K562 (cell line): ENCODE results near the gene RNF43. TPM values are rescaled to one million over a fixed set of nuclear protein-coding genes. Genes with fewer than 3 reads are reported as not detected.

Source experiments
- ATF1 ChIP-seq, 2 experiments: fragments of 450-650 bp in 1 of 2; IDR thresholded peaks; 2 replicates each; pipeline ENCODE4 v1.6.1; 2016; ENCODE audit warnings: missing compliant biosample characterization in 1 of 2, missing genetic modification characterization in 1 of 2
- C11orf30 ChIP-seq: fragments of 450-650 bp; IDR thresholded peaks from 2 replicates; pipeline ENCODE4 v1.6.1; 2016; ENCODE audit warnings: low read depth, mild to moderate bottlenecking
- CBX3 ChIP-seq, 2 experiments: IDR thresholded peaks; 1 replicate in 1 of 2; 2 replicates in 1 of 2; pipeline ENCODE4 v1.6.1; 2012; ENCODE audit warnings: inconsistent platforms in 2 of 2, low read length in 2 of 2, borderline replicate concordance in 1 of 2, control low read depth in 1 of 2
- CHD4 ChIP-seq: fragments of 200-600 bp; sonication (generic); IDR thresholded peaks from 3 replicates; pipeline ENCODE4 v1.6.1; 2012; ENCODE audit warnings: low read depth, mild to moderate bottlenecking, mixed read lengths, low read length, inconsistent platforms; ENCODE audit not compliant: insufficient read depth, insufficient replicate concordance, poor library complexity, severe bottlenecking
- DIDO1 ChIP-seq: fragments of 450-650 bp; IDR thresholded peaks from 2 replicates; pipeline ENCODE4 v1.6.1; 2016; ENCODE audit warnings: low read depth, missing biosample characterization, missing genetic modification characterization
- FOXK2 ChIP-seq, 2 experiments: fragments of 450-650 bp; IDR thresholded peaks in 1 of 2; conservative IDR thresholded peaks in 1 of 2; 2 replicates each; pipeline ENCODE4 v1.6.1; 2016; ENCODE audit warnings: low read depth in 2 of 2, mild to moderate bottlenecking in 1 of 2
- JUNB ChIP-seq: fragments of 450-650 bp; formaldehyde crosslinking; conservative IDR thresholded peaks from 2 replicates; pipeline ENCODE4 v1.4.0; 2020; ENCODE audit warnings: mild to moderate bottlenecking
- MCM5 ChIP-seq: fragments of 450-650 bp; IDR thresholded peaks from 2 replicates; pipeline ENCODE4 v1.6.1; 2016; ENCODE audit warnings: low read depth
- NCOA6 ChIP-seq: fragments of 450-650 bp; IDR thresholded peaks from 2 replicates; pipeline ENCODE4 v1.6.1; 2017; ENCODE audit warnings: mild to moderate bottlenecking
- POLR2G ChIP-seq: fragments of 200-400 bp; formaldehyde crosslinking; IDR thresholded peaks from 2 replicates; pipeline ENCODE4 v1.6.1; 2017; ENCODE audit warnings: low read depth, mild to moderate bottlenecking, antibody characterized with exemption, low read length, moderate library complexity
- RAD51 ChIP-seq: fragments of 450-650 bp; IDR thresholded peaks from 2 replicates; pipeline ENCODE4 v1.7.1; 2016; ENCODE audit warnings: low read depth, mild to moderate bottlenecking, borderline replicate concordance
- RBM22 ChIP-seq: fragments of 200-400 bp; formaldehyde crosslinking; IDR thresholded peaks from 2 replicates; pipeline ENCODE4 v1.6.1; 2018; ENCODE audit warnings: low read length, low read depth; ENCODE audit not compliant: poor library complexity, severe bottlenecking
- SLC30A9 ChIP-seq: fragments of 250-450 bp; sonication (Bioruptor Pico); IDR thresholded peaks from 2 replicates; pipeline ENCODE4 v1.8.0; 2022; ENCODE audit warnings: mild to moderate bottlenecking, moderate library complexity
- SMARCC2 ChIP-seq: fragments of 450-650 bp; IDR thresholded peaks from 2 replicates; pipeline ENCODE4 v1.6.1; 2017; ENCODE audit warnings: antibody characterized with exemption, moderate library complexity, mild to moderate bottlenecking, low read depth
- SRSF7 ChIP-seq: fragments of 200-400 bp; formaldehyde crosslinking; optimal IDR thresholded peaks from 2 replicates; pipeline ENCODE3; 2017; ENCODE audit warnings: mild to moderate bottlenecking, low read depth, low read length
- STAG1 ChIP-seq: sonication (generic); formaldehyde crosslinking; IDR thresholded peaks from 2 replicates; pipeline ENCODE4 v1.5.0; 2020; ENCODE audit warnings: missing genetic modification reagents, borderline replicate concordance
- THRAP3 ChIP-seq: fragments of 450-650 bp; IDR thresholded peaks from 2 replicates; pipeline ENCODE4 v1.6.1; 2016; ENCODE audit warnings: mild to moderate bottlenecking, inconsistent platforms, borderline replicate concordance
- ZBTB5 ChIP-seq: fragments of 450-650 bp; IDR thresholded peaks from 2 replicates; pipeline ENCODE4 v1.6.1; 2017; ENCODE audit warnings: antibody characterized with exemption
- ZBTB8A ChIP-seq: fragments of 450-650 bp; IDR thresholded peaks from 2 replicates; pipeline ENCODE4 v1.6.1; 2018; ENCODE audit warnings: mild to moderate bottlenecking, moderate library complexity; ENCODE audit not compliant: partially characterized antibody
- ZNF347 ChIP-seq: fragments of 450-650 bp; formaldehyde crosslinking; IDR thresholded peaks from 2 replicates; pipeline ENCODE4 v1.4.0; 2020; ENCODE audit warnings: low read depth, mild to moderate bottlenecking, moderate library complexity
- polyA plus RNA-seq, 8 experiments: library from polyadenylated mRNA; depleted of rRNA in 4 of 8; stranded (reverse) in 5 of 8; unstranded in 3 of 8; fragments of >200 nt; fragmentation: Nextera tagmentation in 2 of 8; fragmentation: Illumina TruSeq in 1 of 8; extraction: Ambion mirVana in 2 of 8; extraction: Trizol in 1 of 8; gene quantifications; 2 replicates each; pipeline versions ENCODE4 v1.2.1 to v1.2.3, GENCODE V29; 2011 to 2014; ENCODE audit warnings: inconsistent platforms in 1 of 8, missing spikeins in 1 of 8
- total RNA-seq, 7 experiments: library from RNA; depleted of rRNA in 6 of 7; stranded (reverse); fragments of >200 nt in 6 of 7; fragmentation: Illumina TruSeq in 2 of 7; extraction: Trizol in 2 of 7; gene quantifications; 2 replicates each; pipeline versions ENCODE4 v1.2.1 to v1.2.3, GENCODE V29; 2011 to 2021; ENCODE audit warnings: low replicate concordance in 1 of 7
- TF ChIP-seq, protein P1 (sequence below): IDR thresholded peaks from 2 replicates; pipeline ENCODE4 v1.6.1; 2011; ENCODE audit warnings: borderline replicate concordance, low read depth, mild to moderate bottlenecking, moderate library complexity, low read length; ENCODE audit not compliant: insufficient read depth, poor library complexity, severe bottlenecking
- TF ChIP-seq, protein P2 (sequence below), 2 experiments: IDR thresholded peaks; 2 replicates each; pipeline ENCODE4 v1.6.1; 2011; ENCODE audit warnings: borderline replicate concordance in 1 of 2, control low read depth in 1 of 2, low read depth in 1 of 2, low read length in 1 of 2, mild to moderate bottlenecking in 1 of 2, mixed read lengths in 1 of 2, moderate library complexity in 1 of 2; ENCODE audit not compliant: insufficient read depth in 1 of 2, insufficient read length in 1 of 2, poor library complexity in 1 of 2, severe bottlenecking in 1 of 2; ENCODE audit errors: extremely low read depth in 1 of 2
- TF ChIP-seq, protein P3 (sequence below): fragments of 450-650 bp; IDR thresholded peaks from 2 replicates; pipeline ENCODE4 v1.6.1; 2016

RNF43 gene
- total and polyA plus RNA-seq, 9 of the 15 experiments (the other 6 are each of a cell fraction or from before 2014, with no cell fraction given) = 0.29 to 2.7 (median 1.4) TPM

- TF ChIP-seq, protein P1, sequence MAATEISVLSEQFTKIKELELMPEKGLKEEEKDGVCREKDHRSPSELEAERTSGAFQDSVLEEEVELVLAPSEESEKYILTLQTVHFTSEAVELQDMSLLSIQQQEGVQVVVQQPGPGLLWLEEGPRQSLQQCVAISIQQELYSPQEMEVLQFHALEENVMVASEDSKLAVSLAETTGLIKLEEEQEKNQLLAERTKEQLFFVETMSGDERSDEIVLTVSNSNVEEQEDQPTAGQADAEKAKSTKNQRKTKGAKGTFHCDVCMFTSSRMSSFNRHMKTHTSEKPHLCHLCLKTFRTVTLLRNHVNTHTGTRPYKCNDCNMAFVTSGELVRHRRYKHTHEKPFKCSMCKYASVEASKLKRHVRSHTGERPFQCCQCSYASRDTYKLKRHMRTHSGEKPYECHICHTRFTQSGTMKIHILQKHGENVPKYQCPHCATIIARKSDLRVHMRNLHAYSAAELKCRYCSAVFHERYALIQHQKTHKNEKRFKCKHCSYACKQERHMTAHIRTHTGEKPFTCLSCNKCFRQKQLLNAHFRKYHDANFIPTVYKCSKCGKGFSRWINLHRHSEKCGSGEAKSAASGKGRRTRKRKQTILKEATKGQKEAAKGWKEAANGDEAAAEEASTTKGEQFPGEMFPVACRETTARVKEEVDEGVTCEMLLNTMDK = no peak
- TF ChIP-seq JUNB (CRISPR knock-in tag) = no peak
- TF ChIP-seq CBX3 (IDR thresholded peaks at IDR 0.05; ENCODE audit: borderline replicate concordance in 1 of 2, low read length in 2 of 2) = no peak
- TF ChIP-seq MCM5 = no peak
- no peak for TF ChIP-seq THRAP3
- TF ChIP-seq CHD4 = no peak
- no peak for TF ChIP-seq DIDO1
- TF ChIP-seq NCOA6 = no peak
- no peak for TF ChIP-seq SLC30A9 (CRISPR knock-in tag)
- TF ChIP-seq C11orf30 = no peak
- no peak for TF ChIP-seq ZBTB8A
- TF ChIP-seq RBM22 = no peak
- no peak for TF ChIP-seq ZNF347 (CRISPR knock-in tag)
- TF ChIP-seq ZBTB5 = no peak
- TF ChIP-seq RAD51 = peak; percentile 29; the same call in 1 of the 2 replicates
- TF ChIP-seq, protein P2, sequence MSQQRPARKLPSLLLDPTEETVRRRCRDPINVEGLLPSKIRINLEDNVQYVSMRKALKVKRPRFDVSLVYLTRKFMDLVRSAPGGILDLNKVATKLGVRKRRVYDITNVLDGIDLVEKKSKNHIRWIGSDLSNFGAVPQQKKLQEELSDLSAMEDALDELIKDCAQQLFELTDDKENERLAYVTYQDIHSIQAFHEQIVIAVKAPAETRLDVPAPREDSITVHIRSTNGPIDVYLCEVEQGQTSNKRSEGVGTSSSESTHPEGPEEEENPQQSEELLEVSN (IDR thresholded peaks at IDR 0.05; ENCODE audit: borderline replicate concordance in 1 of 2, extremely low read depth in 1 of 2, insufficient read depth in 1 of 2, insufficient read length in 1 of 2, low read depth in 1 of 2, low read length in 1 of 2, poor library complexity in 1 of 2, severe bottlenecking in 1 of 2) = no peak
- peak; percentile 40; the same call in 1 of the 2 replicates for TF ChIP-seq POLR2G
- TF ChIP-seq, protein P3, sequence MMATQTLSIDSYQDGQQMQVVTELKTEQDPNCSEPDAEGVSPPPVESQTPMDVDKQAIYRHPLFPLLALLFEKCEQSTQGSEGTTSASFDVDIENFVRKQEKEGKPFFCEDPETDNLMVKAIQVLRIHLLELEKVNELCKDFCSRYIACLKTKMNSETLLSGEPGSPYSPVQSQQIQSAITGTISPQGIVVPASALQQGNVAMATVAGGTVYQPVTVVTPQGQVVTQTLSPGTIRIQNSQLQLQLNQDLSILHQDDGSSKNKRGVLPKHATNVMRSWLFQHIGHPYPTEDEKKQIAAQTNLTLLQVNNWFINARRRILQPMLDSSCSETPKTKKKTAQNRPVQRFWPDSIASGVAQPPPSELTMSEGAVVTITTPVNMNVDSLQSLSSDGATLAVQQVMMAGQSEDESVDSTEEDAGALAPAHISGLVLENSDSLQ = no peak
- no peak for TF ChIP-seq SRSF7
- no peak for TF ChIP-seq STAG1 (CRISPR knock-in tag)
- TF ChIP-seq SMARCC2 = no peak
- no peak for TF ChIP-seq FOXK2 (conservative IDR thresholded peaks at IDR 0.05 in 1 of 2, IDR thresholded peaks at IDR 0.05 in 1 of 2; ENCODE audit: low read depth in 2 of 2)
- TF ChIP-seq ATF1 (CRISPR knock-in tag; IDR thresholded peaks at IDR 0.05) = no peak
- TF ChIP-seq ATF1 (tag; IDR thresholded peaks at IDR 0.05) = 0 out of 2 replicates have a peak, but pooled peaks have one; percentile 17
These were observed 2.7 kb downstream of the RNF43 start (continued) for GRCh38 chr17:58414596-58414997.
